ENCODE data around the gene FAM151B.

The FAM151B gene

DNA sequence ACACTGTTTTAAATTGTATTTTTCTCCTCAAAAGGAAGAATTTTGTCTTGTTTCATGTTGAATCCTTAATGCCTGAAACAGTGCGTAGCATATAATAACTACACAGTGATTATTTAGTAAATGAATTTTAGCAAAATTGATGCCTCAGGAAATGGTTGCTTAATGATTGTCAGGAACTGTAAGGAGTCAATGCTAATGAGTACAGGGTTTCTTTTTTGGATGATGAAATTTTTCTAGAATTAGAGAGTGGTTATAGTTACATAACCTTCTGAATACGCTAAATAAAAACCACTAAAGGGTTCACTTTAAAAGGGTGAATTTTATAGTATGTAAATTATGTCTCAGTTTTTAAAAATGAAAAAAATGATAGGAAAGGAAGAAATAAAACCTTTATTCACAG, 14.9 kb downstream of the FAM151B start:
- H3K27me3 ChIP-seq (ENCODE audit: control insufficient read depth in 2 of 2, insufficient read depth in 2 of 2, low read length in 2 of 2): no peaks in the 10 kb centered on the region
- H3K4me1 ChIP-seq (ENCODE audit: control insufficient read depth in 2 of 2, insufficient read depth in 2 of 2, low read length in 2 of 2): no peaks in the 10 kb centered on the region
- no peak overlapping the region for H3K9ac ChIP-seq (ENCODE audit: low read depth in 1 of 2, low read length in 2 of 2)
- no peaks in the 10 kb centered on the region for H3K36me3 ChIP-seq (ENCODE audit: control insufficient read depth in 2 of 2, insufficient read depth in 2 of 2, low read length in 2 of 2)
- no peaks in the 10 kb centered on the region for H3K9me3 ChIP-seq (ENCODE audit: control insufficient read depth in 2 of 2, low read length in 2 of 2)
- no peak overlapping the region for H3K4me3 ChIP-seq (ENCODE audit: low read length in 2 of 2)
- H3K27ac ChIP-seq (ENCODE audit: low read depth in 2 of 2, low read length in 2 of 2): no peak overlapping the region

DNA sequence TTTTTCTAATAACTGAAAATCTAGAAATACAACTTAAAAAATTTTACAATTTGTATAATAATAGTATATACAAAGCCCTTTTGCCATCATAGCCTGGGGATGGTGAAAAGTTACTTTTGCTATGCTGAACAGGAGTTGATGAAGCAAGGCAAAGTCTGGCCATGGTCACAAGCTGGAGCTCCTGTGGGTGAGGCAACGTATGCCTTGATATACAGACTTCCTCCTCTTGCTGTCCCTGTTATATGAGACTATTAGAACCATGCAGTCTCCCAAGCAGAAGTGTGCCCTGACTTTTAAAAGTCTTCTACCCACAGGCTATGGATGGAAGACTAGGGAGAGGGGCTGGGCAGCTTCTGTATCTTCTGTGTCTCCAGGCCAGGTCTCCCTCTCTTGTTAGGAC, 15.7 kb downstream of the FAM151B start:
- H3K4me3 ChIP-seq (ENCODE audit: low read length in 2 of 2): no peak overlapping the region
- no peak overlapping the region for H3K27ac ChIP-seq (ENCODE audit: low read depth in 2 of 2, low read length in 2 of 2)
- H3K36me3 ChIP-seq (ENCODE audit: control insufficient read depth in 2 of 2, insufficient read depth in 2 of 2, low read length in 2 of 2): no peaks in the 10 kb centered on the region
- H3K9me3 ChIP-seq (ENCODE audit: control insufficient read depth in 2 of 2, low read length in 2 of 2): no peaks in the 10 kb centered on the region
- H3K4me1 ChIP-seq (ENCODE audit: control insufficient read depth in 2 of 2, insufficient read depth in 2 of 2, low read length in 2 of 2): no peaks in the 10 kb centered on the region
- H3K27me3 ChIP-seq (ENCODE audit: control insufficient read depth in 2 of 2, insufficient read depth in 2 of 2, low read length in 2 of 2): no peaks in the 10 kb centered on the region
- H3K9ac ChIP-seq (ENCODE audit: low read depth in 1 of 2, low read length in 2 of 2): no peak overlapping the region

- H3K36me3 ChIP-seq (ENCODE audit: control insufficient read depth in 2 of 2, insufficient read depth in 2 of 2, low read length in 2 of 2): no peaks in the 10 kb centered on the region
- no peak overlapping the region for H3K4me3 ChIP-seq (ENCODE audit: low read length in 2 of 2)
- no peaks in the 10 kb centered on the region for H3K4me1 ChIP-seq (ENCODE audit: control insufficient read depth in 2 of 2, insufficient read depth in 2 of 2, low read length in 2 of 2)
- H3K9ac ChIP-seq (ENCODE audit: low read depth in 1 of 2, low read length in 2 of 2): no peak overlapping the region
- H3K9me3 ChIP-seq (ENCODE audit: control insufficient read depth in 2 of 2, low read length in 2 of 2): no peaks in the 10 kb centered on the region
- H3K27ac ChIP-seq (ENCODE audit: low read depth in 2 of 2, low read length in 2 of 2): no peak overlapping the region
- no peaks in the 10 kb centered on the region for H3K27me3 ChIP-seq (ENCODE audit: control insufficient read depth in 2 of 2, insufficient read depth in 2 of 2, low read length in 2 of 2)
Observed at GRCh38 chr5:80504833-80505232, 16.9 kb downstream of the FAM151B start.

GRCh38 chr5:80507663-80508062, 19.8 kb downstream of the FAM151B start:
- H3K4me1 ChIP-seq (ENCODE audit: control insufficient read depth in 2 of 2, insufficient read depth in 2 of 2, low read length in 2 of 2): no peaks in the 10 kb centered on the region
- no peak overlapping the region for H3K4me3 ChIP-seq (ENCODE audit: low read length in 2 of 2)
- H3K9me3 ChIP-seq (ENCODE audit: control insufficient read depth in 2 of 2, low read length in 2 of 2): no peaks in the 10 kb centered on the region
- H3K9ac ChIP-seq (ENCODE audit: low read depth in 1 of 2, low read length in 2 of 2): no peak overlapping the region
- H3K36me3 ChIP-seq (ENCODE audit: control insufficient read depth in 2 of 2, insufficient read depth in 2 of 2, low read length in 2 of 2): no peaks in the 10 kb centered on the region
- no peaks in the 10 kb centered on the region for H3K27me3 ChIP-seq (ENCODE audit: control insufficient read depth in 2 of 2, insufficient read depth in 2 of 2, low read length in 2 of 2)
- H3K27ac ChIP-seq (ENCODE audit: low read depth in 2 of 2, low read length in 2 of 2): no peak overlapping the region

DNA sequence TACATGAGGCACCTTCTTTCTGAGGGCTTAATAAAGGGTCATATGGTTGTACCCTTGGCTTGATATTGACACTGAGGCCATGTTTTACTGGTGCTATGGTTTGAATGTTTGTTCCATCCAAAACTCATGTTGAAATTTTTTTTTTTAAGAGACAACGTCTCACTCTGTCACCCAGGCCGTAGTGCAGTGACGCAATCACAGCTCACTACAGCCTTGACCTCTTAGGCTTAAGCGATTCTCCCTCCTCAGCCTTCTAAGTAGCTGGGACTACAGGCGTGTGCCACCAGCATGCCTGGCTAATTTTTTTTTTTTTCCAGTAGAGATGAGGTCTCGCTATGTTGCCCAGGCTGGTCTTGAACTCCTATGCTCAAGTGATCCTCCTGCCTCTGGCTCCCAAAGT, 20.9 kb downstream of the FAM151B start:
- Histone ChIP-seq H3K4me1 (ENCODE audit: control insufficient read depth in 2 of 2, insufficient read depth in 2 of 2, low read length in 2 of 2) (no peaks in the 10 kb centered on the region), H3K9ac (ENCODE audit: low read depth in 1 of 2, low read length in 2 of 2) (no peak overlapping the region), H3K4me3 (ENCODE audit: low read length in 2 of 2) (no peak overlapping the region), H3K9me3 (ENCODE audit: control insufficient read depth in 2 of 2, low read length in 2 of 2) (no peaks in the 10 kb centered on the region), H3K36me3 (ENCODE audit: control insufficient read depth in 2 of 2, insufficient read depth in 2 of 2, low read length in 2 of 2) (no peaks in the 10 kb centered on the region), H3K27me3 (ENCODE audit: control insufficient read depth in 2 of 2, insufficient read depth in 2 of 2, low read length in 2 of 2) (no peaks in the 10 kb centered on the region), H3K27ac (ENCODE audit: low read depth in 2 of 2, low read length in 2 of 2) (no peak overlapping the region)

DNA sequence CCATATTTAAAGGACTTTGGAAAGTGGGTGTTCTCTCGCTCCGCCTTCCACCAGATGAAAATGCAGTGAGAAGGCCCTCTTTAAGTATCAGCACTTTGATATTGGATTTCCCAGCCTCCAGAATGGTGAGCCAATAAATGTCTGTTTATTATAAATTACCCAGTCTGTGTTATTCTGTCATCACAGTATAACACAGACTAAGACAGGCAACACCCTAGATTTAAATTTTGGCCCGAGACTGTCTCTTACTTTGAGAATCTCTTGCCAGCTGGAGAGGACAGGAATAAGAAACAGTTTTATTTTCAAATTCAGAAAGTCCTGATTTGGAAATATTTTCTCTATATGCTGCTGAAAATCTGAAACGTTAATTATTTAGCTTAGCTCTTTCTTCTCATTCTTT, 21.5 kb downstream of the FAM151B start:
- Histone ChIP-seq H3K4me3 (ENCODE audit: low read length in 2 of 2) (no peak overlapping the region), H3K36me3 (ENCODE audit: control insufficient read depth in 2 of 2, insufficient read depth in 2 of 2, low read length in 2 of 2) (no peaks in the 10 kb centered on the region), H3K27ac (ENCODE audit: low read depth in 2 of 2, low read length in 2 of 2) (no peak overlapping the region), H3K9ac (ENCODE audit: low read depth in 1 of 2, low read length in 2 of 2) (no peak overlapping the region), H3K4me1 (ENCODE audit: control insufficient read depth in 2 of 2, insufficient read depth in 2 of 2, low read length in 2 of 2) (no peaks in the 10 kb centered on the region), H3K27me3 (ENCODE audit: control insufficient read depth in 2 of 2, insufficient read depth in 2 of 2, low read length in 2 of 2) (no peaks in the 10 kb centered on the region), H3K9me3 (ENCODE audit: control insufficient read depth in 2 of 2, low read length in 2 of 2) (no peaks in the 10 kb centered on the region)

- Histone ChIP-seq H3K36me3 (ENCODE audit: control insufficient read depth in 2 of 2, insufficient read depth in 2 of 2, low read length in 2 of 2) (no peaks in the 10 kb centered on the region), H3K4me1 (ENCODE audit: control insufficient read depth in 2 of 2, insufficient read depth in 2 of 2, low read length in 2 of 2) (no peaks in the 10 kb centered on the region), H3K9me3 (ENCODE audit: control insufficient read depth in 2 of 2, low read length in 2 of 2) (no peaks in the 10 kb centered on the region), H3K27ac (ENCODE audit: low read depth in 2 of 2, low read length in 2 of 2) (no peak overlapping the region), H3K4me3 (ENCODE audit: low read length in 2 of 2) (no peak overlapping the region), H3K9ac (ENCODE audit: low read depth in 1 of 2, low read length in 2 of 2) (no peak overlapping the region), H3K27me3 (ENCODE audit: control insufficient read depth in 2 of 2, insufficient read depth in 2 of 2, low read length in 2 of 2) (no peaks in the 10 kb centered on the region)
Observed at GRCh38 chr5:80516826-80517225, 28.9 kb downstream of the FAM151B start.

DNA sequence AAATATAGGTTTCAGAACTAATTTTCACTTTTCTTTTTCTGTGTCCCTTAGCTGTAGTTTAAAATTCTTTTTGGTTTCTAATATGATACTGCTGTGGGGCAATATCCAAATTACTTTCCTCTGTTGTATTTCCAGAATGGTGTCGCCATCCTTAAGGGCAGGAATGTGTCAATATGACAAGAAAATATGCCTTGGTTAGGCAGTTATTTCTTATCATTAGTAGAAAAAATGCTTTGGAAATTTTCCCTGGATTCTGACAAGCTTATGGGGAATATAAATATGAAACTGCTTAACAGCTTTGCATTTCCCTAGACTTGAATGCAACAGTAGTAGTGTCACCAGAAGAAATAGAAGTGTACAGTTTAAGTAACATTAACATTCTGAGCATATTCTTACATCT, 52.8 kb downstream of the FAM151B start:
- Histone ChIP-seq H3K27ac (ENCODE audit: low read depth in 2 of 2, low read length in 2 of 2) (no peak overlapping the region), H3K9me3 (ENCODE audit: control insufficient read depth in 2 of 2, low read length in 2 of 2) (no peaks in the 10 kb centered on the region), H3K36me3 (ENCODE audit: control insufficient read depth in 2 of 2, insufficient read depth in 2 of 2, low read length in 2 of 2) (no peaks in the 10 kb centered on the region), H3K27me3 (ENCODE audit: control insufficient read depth in 2 of 2, insufficient read depth in 2 of 2, low read length in 2 of 2) (no peaks in the 10 kb centered on the region), H3K4me3 (ENCODE audit: low read length in 2 of 2) (no peak overlapping the region), H3K9ac (ENCODE audit: low read depth in 1 of 2, low read length in 2 of 2) (no peak overlapping the region), H3K4me1 (ENCODE audit: control insufficient read depth in 2 of 2, insufficient read depth in 2 of 2, low read length in 2 of 2) (no peaks in the 10 kb centered on the region)

- H3K9me3 ChIP-seq (ENCODE audit: control insufficient read depth in 2 of 2, low read length in 2 of 2): no peaks in the 10 kb centered on the region
- H3K9ac ChIP-seq (ENCODE audit: low read depth in 1 of 2, low read length in 2 of 2): no peak overlapping the region
- no peaks in the 10 kb centered on the region for H3K36me3 ChIP-seq (ENCODE audit: control insufficient read depth in 2 of 2, insufficient read depth in 2 of 2, low read length in 2 of 2)
- no peak overlapping the region for H3K27ac ChIP-seq (ENCODE audit: low read depth in 2 of 2, low read length in 2 of 2)
- no peaks in the 10 kb centered on the region for H3K27me3 ChIP-seq (ENCODE audit: control insufficient read depth in 2 of 2, insufficient read depth in 2 of 2, low read length in 2 of 2)
- H3K4me1 ChIP-seq (ENCODE audit: control insufficient read depth in 2 of 2, insufficient read depth in 2 of 2, low read length in 2 of 2): no peaks in the 10 kb centered on the region
- H3K4me3 ChIP-seq (ENCODE audit: low read length in 2 of 2): no peak overlapping the region
Observed at GRCh38 chr5:80541392-80541791, 53.5 kb downstream of the FAM151B start.

- Histone ChIP-seq H3K4me3 (ENCODE audit: low read length in 2 of 2) (no peak overlapping the region), H3K9ac (ENCODE audit: low read depth in 1 of 2, low read length in 2 of 2) (no peak overlapping the region), H3K4me1 (ENCODE audit: control insufficient read depth in 2 of 2, insufficient read depth in 2 of 2, low read length in 2 of 2) (no peaks in the 10 kb centered on the region), H3K27me3 (ENCODE audit: control insufficient read depth in 2 of 2, insufficient read depth in 2 of 2, low read length in 2 of 2) (peaks cover 7 to 8% of the 10 kb centered on the region in 2 donors), H3K9me3 (ENCODE audit: control insufficient read depth in 2 of 2, low read length in 2 of 2) (no peaks in the 10 kb centered on the region), H3K36me3 (ENCODE audit: control insufficient read depth in 2 of 2, insufficient read depth in 2 of 2, low read length in 2 of 2) (no peaks in the 10 kb centered on the region), H3K27ac (ENCODE audit: low read depth in 2 of 2, low read length in 2 of 2) (no peak overlapping the region)
Observed at GRCh38 chr5:80554646-80555045, 66.7 kb downstream of the FAM151B start.

- Histone ChIP-seq H3K36me3 (ENCODE audit: control insufficient read depth in 2 of 2, insufficient read depth in 2 of 2, low read length in 2 of 2) (no peaks in the 10 kb centered on the region), H3K27ac (ENCODE audit: low read depth in 2 of 2, low read length in 2 of 2) (no peak overlapping the region), H3K4me1 (ENCODE audit: control insufficient read depth in 2 of 2, insufficient read depth in 2 of 2, low read length in 2 of 2) (no peaks in the 10 kb centered on the region), H3K27me3 (ENCODE audit: control insufficient read depth in 2 of 2, insufficient read depth in 2 of 2, low read length in 2 of 2) (peaks cover 8 to 9% of the 10 kb centered on the region in 2 donors), H3K9ac (ENCODE audit: low read depth in 1 of 2, low read length in 2 of 2) (no peak overlapping the region), H3K4me3 (ENCODE audit: low read length in 2 of 2) (no peak overlapping the region), H3K9me3 (ENCODE audit: control insufficient read depth in 2 of 2, low read length in 2 of 2) (no peaks in the 10 kb centered on the region)
Observed at GRCh38 chr5:80555099-80555498, 67.2 kb downstream of the FAM151B start.

Measured in mucosa of rectum (tissue), 2 donors.